Hepatocyte (in vitro differentiated cells): ENCODE results near the gene SLC7A14.

Experiments used
- CTCF ChIP-seq: fragments of 200-600 bp; sonication (generic); IDR thresholded peaks from 2 replicates; pipeline ENCODE4 v1.5.1; 2016; ENCODE audit warnings: antibody characterized with exemption, mild to moderate bottlenecking; ENCODE audit not compliant: poor library complexity
- EZH2 ChIP-seq: fragments of 200-600 bp; sonication (generic); IDR thresholded peaks from 2 replicates; pipeline ENCODE4 v1.6.1; 2016; ENCODE audit warnings: antibody characterized with exemption, mild to moderate bottlenecking, borderline replicate concordance
- EZH2phosphoT487 ChIP-seq: fragments of 200-600 bp; sonication (generic); IDR thresholded peaks from one replicate; pipeline ENCODE4 v1.6.1; 2018; ENCODE audit warnings: antibody characterized with exemption, mild to moderate bottlenecking, low read depth, moderate library complexity; ENCODE audit not compliant: unreplicated experiment, severe bottlenecking

GRCh38 chr3:170471149-170471548 lies 114.7 kb downstream of the SLC7A14 start:
- TF ChIP-seq CTCF (no peak), EZH2 (no peak), EZH2phosphoT487 (no peak)
